GM18502 (cell line): Measurements from ENCODE around the gene TMEM198.

ENCODE experiments used
- ATAC-seq: cut with Tn5 transposase; IDR thresholded peaks from one replicate; pipeline ENCODE4 v1.9.1; 2021; ENCODE audit warnings: mild to moderate bottlenecking; ENCODE audit not compliant: unreplicated experiment, poor library complexity

TMEM198 gene

GRCh38 chr2:219574484-219575311, 30.9 kb downstream of the TMEM198 start:
- ATAC-seq = no peak

GRCh38 chr2:219575566-219576504, 32.0 kb downstream of the TMEM198 start:
- ATAC-seq = no peak

- ATAC-seq = no peak
These were observed 32.9 kb downstream of the TMEM198 start for GRCh38 chr2:219576505-219577388.

- no peak for ATAC-seq
These were observed 35.2 kb downstream of the TMEM198 start for GRCh38 chr2:219578811-219579613.

- no peak for ATAC-seq
These were observed 37.5 kb downstream of the TMEM198 start for GRCh38 chr2:219581346-219581745.

GRCh38 chr2:219591091-219591490, 47.3 kb downstream of the TMEM198 start:
- no peak for ATAC-seq

- no peak for ATAC-seq
These were observed 48.9 kb downstream of the TMEM198 start for GRCh38 chr2:219592736-219593135.

- ATAC-seq = no peak
These were observed 49.3 kb downstream of the TMEM198 start for GRCh38 chr2:219593154-219593553.

GRCh38 chr2:219595256-219595655, 51.4 kb downstream of the TMEM198 start:
- no peak for ATAC-seq

- ATAC-seq = peak; percentile 3
These were observed 53.2 kb downstream of the TMEM198 start for GRCh38 chr2:219596954-219597551.

GRCh38 chr2:219597552-219598307, 53.9 kb downstream of the TMEM198 start, which contains the start of gene STK11IP:
TSS of gene STK11IP (plus strand) at chr2:219597857. CDS start at chr2:219598120, 263 bp downstream.
- peak; percentile 91 for ATAC-seq

- ATAC-seq = no peak
These were observed 54.7 kb downstream of the TMEM198 start for GRCh38 chr2:219598308-219599078.
